ENCODE measurements around the gene LCE1C.

The LCE1C gene

GRCh38 chr1:152777510-152778137 is 28.8 kb downstream of the LCE1C start:
- Histone ChIP-seq H3K36me3 (ENCODE audit: insufficient read depth, low read length) (no peaks in the 10 kb centered on the region), H3K4me1 (ENCODE audit: insufficient read depth, low read length) (no peaks in the 10 kb centered on the region), H3K9ac (ENCODE audit: low read depth, low read length) (no peak overlapping the region), H3K9me3 (ENCODE audit: control insufficient read depth, insufficient read depth, low read length) (no peaks in the 10 kb centered on the region)

- no peak overlapping the region for H3K9ac ChIP-seq (ENCODE audit: low read depth, low read length)
- no peaks in the 10 kb centered on the region for H3K36me3 ChIP-seq (ENCODE audit: insufficient read depth, low read length)
- no peaks in the 10 kb centered on the region for H3K9me3 ChIP-seq (ENCODE audit: control insufficient read depth, insufficient read depth, low read length)
- H3K4me1 ChIP-seq (ENCODE audit: insufficient read depth, low read length): no peaks in the 10 kb centered on the region
These were observed 30.1 kb downstream of the LCE1C start for GRCh38 chr1:152776361-152776760.

DNA sequence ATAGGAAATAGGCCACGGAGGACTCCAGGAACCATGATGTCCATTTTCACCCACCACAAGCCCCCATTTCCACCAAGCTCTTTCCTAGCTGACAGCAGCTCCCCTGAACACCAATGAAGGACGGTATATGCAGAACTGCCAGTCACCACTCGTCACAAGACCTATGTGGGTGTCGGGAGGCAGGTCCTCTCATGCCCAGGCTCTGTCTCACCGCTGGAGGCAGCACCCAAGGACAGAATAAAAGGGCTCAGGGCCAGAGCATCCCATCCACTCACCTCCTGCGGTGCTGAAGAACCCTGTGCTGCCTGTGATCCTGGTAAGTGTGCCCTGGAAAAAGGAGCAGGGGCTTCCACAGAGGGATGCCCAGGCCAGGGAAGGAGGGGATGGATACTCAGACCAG is 31.6 kb downstream of the LCE1C start, which contains the start of gene LCE1F:
TSS of gene LCE1F (plus strand) at position 266 of the 400 bp plus-strand sequence. CDS start 1,232 bp downstream, outside the sequence.
- Histone ChIP-seq H3K9ac (ENCODE audit: low read depth, low read length) (no peak within 1 kb of the TSS), H3K36me3 (ENCODE audit: insufficient read depth, low read length) (no peaks in the 10 kb centered on the region), H3K4me1 (ENCODE audit: insufficient read depth, low read length) (no peaks in the 10 kb centered on the region), H3K9me3 (ENCODE audit: control insufficient read depth, insufficient read depth, low read length) (no peaks in the 10 kb centered on the region)

- no peak overlapping the region for H3K9ac ChIP-seq (ENCODE audit: low read depth, low read length)
- no peaks in the 10 kb centered on the region for H3K9me3 ChIP-seq (ENCODE audit: control insufficient read depth, insufficient read depth, low read length)
- H3K36me3 ChIP-seq (ENCODE audit: insufficient read depth, low read length): no peaks in the 10 kb centered on the region
- H3K4me1 ChIP-seq (ENCODE audit: insufficient read depth, low read length): no peaks in the 10 kb centered on the region
These were observed 36.0 kb downstream of the LCE1C start for GRCh38 chr1:152770411-152770810.

GRCh38 chr1:152768847-152769533 is 37.5 kb downstream of the LCE1C start:
- Histone ChIP-seq H3K9ac (ENCODE audit: low read depth, low read length) (no peak overlapping the region), H3K36me3 (ENCODE audit: insufficient read depth, low read length) (no peaks in the 10 kb centered on the region), H3K9me3 (ENCODE audit: control insufficient read depth, insufficient read depth, low read length) (no peaks in the 10 kb centered on the region), H3K4me1 (ENCODE audit: insufficient read depth, low read length) (no peaks in the 10 kb centered on the region)

DNA sequence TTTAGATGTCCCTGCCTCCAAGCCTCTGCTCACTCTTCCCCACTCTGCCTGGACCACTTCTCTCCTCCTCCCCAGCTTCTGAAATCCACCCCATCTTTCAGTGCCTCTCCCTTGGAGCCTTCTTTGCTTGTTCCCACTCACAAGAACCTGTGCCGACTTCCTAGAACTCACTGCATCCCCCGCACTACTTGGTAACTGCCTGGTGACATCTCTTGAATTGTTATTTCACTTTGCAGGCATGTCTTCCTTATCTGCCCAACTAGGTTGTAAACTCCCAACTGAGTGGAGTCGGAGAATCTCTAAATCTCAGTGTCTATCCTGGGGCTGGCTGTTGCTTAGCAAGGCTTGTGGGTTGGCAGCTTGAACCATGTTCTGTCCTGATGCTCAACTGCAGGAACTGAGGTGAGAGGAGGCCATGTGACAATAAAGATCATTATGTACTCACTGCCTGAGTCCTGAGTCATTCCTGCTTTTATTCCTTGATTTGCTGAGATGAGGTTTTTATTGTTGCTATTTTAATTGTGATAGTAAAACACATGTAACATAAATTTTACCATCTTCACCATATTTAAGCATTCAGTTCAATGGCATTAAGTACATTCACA is 44.7 kb downstream of the LCE1C start:
- Histone ChIP-seq H3K9me3 (ENCODE audit: control insufficient read depth, insufficient read depth, low read length) (no peaks in the 10 kb centered on the region), H3K36me3 (ENCODE audit: insufficient read depth, low read length) (no peaks in the 10 kb centered on the region), H3K9ac (ENCODE audit: low read depth, low read length) (no peak overlapping the region), H3K4me1 (ENCODE audit: insufficient read depth, low read length) (no peaks in the 10 kb centered on the region)

DNA sequence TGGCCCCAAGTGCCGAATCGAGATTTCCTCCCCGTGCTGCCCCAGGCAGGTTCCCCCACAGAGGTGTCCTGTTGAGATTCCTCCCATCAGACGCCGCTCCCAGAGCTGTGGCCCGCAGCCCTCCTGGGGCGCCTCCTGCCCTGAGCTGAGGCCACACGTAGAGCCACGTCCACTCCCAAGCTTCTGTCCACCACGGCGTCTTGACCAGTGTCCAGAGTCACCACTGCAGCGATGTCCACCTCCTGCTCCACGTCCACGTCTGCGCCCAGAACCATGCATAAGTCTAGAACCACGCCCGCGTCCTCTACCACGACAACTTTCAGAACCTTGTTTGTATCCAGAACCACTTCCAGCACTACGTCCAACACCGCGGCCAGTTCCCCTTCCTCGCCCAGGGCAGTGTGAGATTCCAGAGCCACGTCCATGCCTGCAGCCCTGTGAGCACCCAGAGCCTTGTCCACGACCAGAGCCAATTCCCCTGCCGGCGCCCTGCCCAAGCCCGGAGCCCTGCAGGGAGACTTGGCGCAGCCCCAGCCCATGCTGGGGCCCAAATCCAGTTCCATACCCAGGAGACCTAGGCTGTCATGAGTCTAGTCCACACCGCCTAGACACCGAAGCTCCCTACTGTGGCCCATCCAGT is 45.8 kb downstream of the LCE1C start:
- H3K9me3 ChIP-seq (ENCODE audit: control insufficient read depth, insufficient read depth, low read length): no peaks in the 10 kb centered on the region
- H3K9ac ChIP-seq (ENCODE audit: low read depth, low read length): no peak overlapping the region
- no peaks in the 10 kb centered on the region for H3K4me1 ChIP-seq (ENCODE audit: insufficient read depth, low read length)
- no peaks in the 10 kb centered on the region for H3K36me3 ChIP-seq (ENCODE audit: insufficient read depth, low read length)

DNA sequence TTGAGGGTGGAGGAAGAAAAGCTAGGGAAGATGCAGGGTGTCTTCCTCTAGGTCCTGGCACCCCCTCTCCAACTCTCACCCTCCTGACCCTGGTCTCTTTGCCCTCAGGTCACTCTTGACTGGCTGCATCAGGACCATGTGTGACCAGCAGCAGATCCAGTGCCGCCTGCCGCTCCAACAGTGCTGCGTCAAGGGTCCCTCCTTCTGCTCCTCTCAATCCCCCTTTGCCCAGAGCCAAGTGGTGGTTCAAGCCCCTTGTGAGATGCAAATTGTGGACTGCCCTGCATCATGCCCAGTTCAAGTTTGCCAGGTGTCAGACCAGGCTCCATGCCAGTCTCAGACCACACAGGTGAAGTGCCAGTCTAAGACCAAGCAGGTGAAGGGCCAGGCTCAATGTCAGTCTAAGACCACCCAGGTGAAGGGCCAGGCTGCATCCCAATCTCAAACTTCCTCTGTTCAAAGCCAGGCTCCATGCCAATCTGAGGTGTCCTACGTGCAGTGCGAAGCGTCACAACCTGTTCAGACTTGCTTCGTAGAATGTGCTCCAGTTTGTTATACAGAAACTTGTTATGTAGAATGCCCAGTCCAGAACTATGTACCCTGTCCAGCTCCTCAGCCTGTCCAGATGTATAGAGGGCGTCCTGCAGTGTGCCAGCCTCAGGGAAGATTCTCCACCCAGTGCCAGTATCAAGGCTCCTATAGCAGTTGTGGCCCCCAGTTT is 46.8 kb downstream of the LCE1C start:
- Histone ChIP-seq H3K4me1 (ENCODE audit: insufficient read depth, low read length) (no peaks in the 10 kb centered on the region), H3K9ac (ENCODE audit: low read depth, low read length) (no peak overlapping the region), H3K36me3 (ENCODE audit: insufficient read depth, low read length) (no peaks in the 10 kb centered on the region), H3K9me3 (ENCODE audit: control insufficient read depth, insufficient read depth, low read length) (no peaks in the 10 kb centered on the region)

- no peaks in the 10 kb centered on the region for H3K9me3 ChIP-seq (ENCODE audit: control insufficient read depth, insufficient read depth, low read length)
- H3K4me1 ChIP-seq (ENCODE audit: insufficient read depth, low read length): no peaks in the 10 kb centered on the region
These were observed 47.8 kb downstream of the LCE1C start for GRCh38 chr1:152758636-152759035.

DNA sequence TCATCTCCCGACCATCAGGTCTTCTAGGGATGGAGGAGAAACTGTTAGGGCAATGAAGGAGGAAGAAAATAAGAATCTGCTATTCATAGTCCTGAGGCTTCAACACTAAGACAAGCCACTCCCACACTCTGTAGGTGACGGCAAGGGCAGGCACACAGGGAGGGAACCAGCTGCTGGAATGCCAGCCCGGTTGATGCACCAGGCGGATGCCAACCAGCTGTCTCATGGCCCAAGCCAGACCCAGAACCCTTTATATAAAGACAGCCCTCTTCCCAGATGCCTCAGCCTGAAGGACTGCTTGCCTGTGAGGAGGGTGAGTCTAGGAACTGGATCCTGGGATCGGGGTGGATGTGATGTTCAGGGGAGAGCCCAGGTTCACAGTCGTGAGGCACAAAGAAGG is 48.7 kb downstream of the LCE1C start, which contains the start of gene KPRP:
TSS of gene KPRP (plus strand) at position 279 of the 400 bp plus-strand sequence. CDS start 1,564 bp downstream, outside the sequence.
- Histone ChIP-seq H3K9me3 (ENCODE audit: control insufficient read depth, insufficient read depth, low read length) (no peaks in the 10 kb centered on the region), H3K4me1 (ENCODE audit: insufficient read depth, low read length) (no peaks in the 10 kb centered on the region), H3K9ac (ENCODE audit: low read depth, low read length) (no peak within 1 kb of the TSS), H3K36me3 (ENCODE audit: insufficient read depth, low read length) (no peaks in the 10 kb centered on the region)

More at GRCh38 chr1:152758636-152759035, 47.8 kb downstream of the LCE1C start:
- no peak overlapping the region for H3K9ac ChIP-seq (ENCODE audit: low read depth, low read length)
- H3K36me3 ChIP-seq (ENCODE audit: insufficient read depth, low read length): no peaks in the 10 kb centered on the region

DNA sequence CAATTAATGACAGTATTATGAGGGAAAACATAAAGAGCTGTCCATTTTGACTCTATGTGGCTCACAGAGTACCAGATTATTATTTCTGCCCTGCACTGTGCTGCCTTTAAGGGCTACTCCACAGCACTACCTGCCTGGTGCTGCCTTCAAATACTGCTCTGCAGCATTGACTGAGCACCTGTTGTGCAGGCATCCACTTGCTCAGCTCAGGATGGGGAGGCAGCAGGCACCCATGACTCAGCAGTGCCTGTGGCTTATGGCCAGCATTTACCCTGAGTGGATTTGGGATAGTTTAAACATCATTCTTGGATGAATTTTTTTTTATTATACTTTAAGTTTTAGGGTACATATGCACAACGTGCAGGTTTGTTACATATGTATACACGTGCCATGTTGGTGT is 49.6 kb downstream of the LCE1C start:
- Histone ChIP-seq H3K9ac (ENCODE audit: low read depth, low read length) (no peak overlapping the region), H3K9me3 (ENCODE audit: control insufficient read depth, insufficient read depth, low read length) (no peaks in the 10 kb centered on the region), H3K36me3 (ENCODE audit: insufficient read depth, low read length) (no peaks in the 10 kb centered on the region), H3K4me1 (ENCODE audit: insufficient read depth, low read length) (no peaks in the 10 kb centered on the region)

Data from ES-I3 (cell line).